Hepatocyte (in vitro differentiated cells): ENCODE data around the gene GRK5. TPM values are rescaled to one million over a fixed set of nuclear protein-coding genes. Genes with fewer than 3 reads are reported as not detected.

Experiments used
- DNase-seq: peaks from one replicate; pipeline ENCODE4 v3.0.0-alpha.2; 2016; ENCODE audit warnings: low spot score
- H2AFZ ChIP-seq: fragments of 200-600 bp; sonication (generic); 2 replicates; pipeline ENCODE4 v1.6.0; 2016; ENCODE audit warnings: antibody characterized with exemption, mild to moderate bottlenecking
- H3K27ac ChIP-seq: fragments of 200-600 bp; sonication (generic); 2 replicates; pipeline ENCODE4 v1.5.1; 2016; ENCODE audit warnings: mild to moderate bottlenecking
- H3K27me3 ChIP-seq: fragments of 200-600 bp; sonication (generic); 2 replicates; pipeline ENCODE4 v1.6.1; 2016
- H3K36me3 ChIP-seq: fragments of 200-600 bp; sonication (generic); replicated peaks from 2 replicates; pipeline ENCODE4 v1.5.1; 2016; ENCODE audit warnings: low read depth; ENCODE audit not compliant: insufficient read depth
- H3K4me1 ChIP-seq: fragments of 200-600 bp; sonication (generic); 2 replicates; pipeline ENCODE4 v1.5.1; 2016; ENCODE audit warnings: mild to moderate bottlenecking, moderate library complexity; ENCODE audit not compliant: insufficient read depth
- H3K4me2 ChIP-seq: fragments of 200-600 bp; sonication (generic); 2 replicates; pipeline ENCODE4 v1.6.0; 2016
- H3K4me3 ChIP-seq: fragments of 200-600 bp; sonication (generic); 2 replicates; pipeline ENCODE4 v1.5.1; 2016; ENCODE audit warnings: mild to moderate bottlenecking
- H3K79me2 ChIP-seq: fragments of 200-600 bp; sonication (generic); 2 replicates; pipeline ENCODE4 v1.6.0; 2017; ENCODE audit warnings: mild to moderate bottlenecking
- H3K9me2 ChIP-seq: fragments of 200-600 bp; sonication (generic); replicated peaks from 2 replicates; pipeline ENCODE4 v1.6.0; 2017; ENCODE audit warnings: mild to moderate bottlenecking; ENCODE audit not compliant: insufficient read depth
- H3K9me3 ChIP-seq: fragments of 200-600 bp; sonication (generic); 2 replicates; pipeline ENCODE4 v1.5.1; 2016; ENCODE audit warnings: low read depth, mild to moderate bottlenecking
- H4K20me1 ChIP-seq: fragments of 200-600 bp; sonication (generic); 2 replicates; pipeline ENCODE4 v1.6.0; 2016; ENCODE audit warnings: mild to moderate bottlenecking; ENCODE audit not compliant: insufficient read depth, poor library complexity, severe bottlenecking
- CTCF ChIP-seq: fragments of 200-600 bp; sonication (generic); IDR thresholded peaks from 2 replicates; pipeline ENCODE4 v1.5.1; 2016; ENCODE audit warnings: antibody characterized with exemption, mild to moderate bottlenecking; ENCODE audit not compliant: poor library complexity
- EZH2 ChIP-seq: fragments of 200-600 bp; sonication (generic); IDR thresholded peaks from 2 replicates; pipeline ENCODE4 v1.6.1; 2016; ENCODE audit warnings: antibody characterized with exemption, mild to moderate bottlenecking, borderline replicate concordance
- EZH2phosphoT487 ChIP-seq: fragments of 200-600 bp; sonication (generic); IDR thresholded peaks from one replicate; pipeline ENCODE4 v1.6.1; 2018; ENCODE audit warnings: antibody characterized with exemption, mild to moderate bottlenecking, low read depth, moderate library complexity; ENCODE audit not compliant: unreplicated experiment, severe bottlenecking
- WGBS: methylation state at CpG from one replicate; pipeline ENCODE4 v1.1.6; 2016; ENCODE audit warnings: low lambda C conversion rate; ENCODE audit errors: missing lambda C conversion rate; 5-methylcytosine and 5-hydroxymethylcytosine counted together
- polyA plus RNA-seq: library from polyadenylated mRNA; unstranded; fragments of >200 nt; fragmentation: Nextera tagmentation; extraction: Ambion mirVana; gene quantifications from 2 replicates; pipeline ENCODE4 v1.2.1, GENCODE V29; 2016
- total RNA-seq: library from RNA; depleted of rRNA; stranded (reverse); fragments of >200 nt; gene quantifications from 2 replicates; pipeline ENCODE4 v1.2.3, GENCODE V29; 2014

The GRK5 gene
- total and polyA plus RNA-seq, 2 experiments from 2014 or later: 7.6 to 19.9 TPM

- Histone ChIP-seq H4K20me1 (no peaks in the 10 kb centered on the region), H2AFZ (no peak overlapping the region), H3K4me1 (peaks cover 28% of the 10 kb centered on the region), H3K36me3 (no peaks in the 10 kb centered on the region), H3K79me2 (peaks cover 8% of the 10 kb centered on the region), H3K9me2 (no peaks in the 10 kb centered on the region), H3K4me2 (no peak overlapping the region), H3K27me3 (no peaks in the 10 kb centered on the region), H3K27ac (no peak overlapping the region), H3K4me3 (no peak overlapping the region), H3K9me3 (no peaks in the 10 kb centered on the region)
- TF ChIP-seq CTCF (no peak), EZH2 (no peak), EZH2phosphoT487 (no peak)
- 73% methylated on average over 12 of the region's 12 CpGs for WGBS
- no peak for DNase-seq
These were observed 158.6 kb downstream of the GRK5 start for GRCh38 chr10:119365773-119366599.

GRCh38 chr10:119367841-119368549, 160.6 kb downstream of the GRK5 start:
- 95% methylated on average over 21 of the region's 21 CpGs for WGBS
- H3K27ac ChIP-seq: no peak overlapping the region

GRCh38 chr10:119368581-119368980, 161.2 kb downstream of the GRK5 start:
- H3K36me3 ChIP-seq: no peaks in the 10 kb centered on the region
- no peak overlapping the region for H2AFZ ChIP-seq
- H3K4me3 ChIP-seq: no peak overlapping the region
- H3K79me2 ChIP-seq: peaks cover 16% of the 10 kb centered on the region
- no peak overlapping the region for H3K27ac ChIP-seq
- H3K9me2 ChIP-seq: no peaks in the 10 kb centered on the region
- peaks cover 28% of the 10 kb centered on the region for H3K4me1 ChIP-seq
- WGBS: 89% methylated on average over 8 of the region's 8 CpGs
- no peaks in the 10 kb centered on the region for H3K27me3 ChIP-seq
- DNase-seq: no peak
- no peaks in the 10 kb centered on the region for H3K9me3 ChIP-seq
- H4K20me1 ChIP-seq: no peaks in the 10 kb centered on the region
- no peak overlapping the region for H3K4me2 ChIP-seq
- TF ChIP-seq EZH2phosphoT487 (no peak), CTCF (no peak), EZH2 (no peak)

More at GRCh38 chr10:119367841-119368549, 160.6 kb downstream of the GRK5 start:
- H3K36me3 ChIP-seq: no peaks in the 10 kb centered on the region
- DNase-seq: no peak
- no peak overlapping the region for H2AFZ ChIP-seq
- no peaks in the 10 kb centered on the region for H3K9me2 ChIP-seq
- H3K4me1 ChIP-seq: peaks cover 28% of the 10 kb centered on the region
- H4K20me1 ChIP-seq: no peaks in the 10 kb centered on the region
- no peak overlapping the region for H3K4me3 ChIP-seq
- no peak overlapping the region for H3K4me2 ChIP-seq
- TF ChIP-seq EZH2phosphoT487 (no peak), CTCF (no peak), EZH2 (no peak)
- no peaks in the 10 kb centered on the region for H3K9me3 ChIP-seq
- peaks cover 15% of the 10 kb centered on the region for H3K79me2 ChIP-seq
- H3K27me3 ChIP-seq: no peaks in the 10 kb centered on the region
